HG02870 (cell line): ENCODE results near the gene NPBWR2.

ENCODE experiments used
- ATAC-seq: cut with Tn5 transposase; IDR thresholded peaks from one replicate; pipeline ENCODE4 v1.9.1; 2021; ENCODE audit warnings: mild to moderate bottlenecking, moderate library complexity; ENCODE audit not compliant: unreplicated experiment

The NPBWR2 gene

GRCh38 chr20:64063389-64064144 is 43.8 kb downstream of the NPBWR2 start:
- ATAC-seq, result no peak

- ATAC-seq, result peak; percentile 78
Measured at GRCh38 chr20:64062596-64063388, 44.6 kb downstream of the NPBWR2 start, which contains the start of gene TCEA2. TCEA2 (plus strand) TSS chr20:64063198; CDS start chr20:64063313, 115 bp downstream.

DNA sequence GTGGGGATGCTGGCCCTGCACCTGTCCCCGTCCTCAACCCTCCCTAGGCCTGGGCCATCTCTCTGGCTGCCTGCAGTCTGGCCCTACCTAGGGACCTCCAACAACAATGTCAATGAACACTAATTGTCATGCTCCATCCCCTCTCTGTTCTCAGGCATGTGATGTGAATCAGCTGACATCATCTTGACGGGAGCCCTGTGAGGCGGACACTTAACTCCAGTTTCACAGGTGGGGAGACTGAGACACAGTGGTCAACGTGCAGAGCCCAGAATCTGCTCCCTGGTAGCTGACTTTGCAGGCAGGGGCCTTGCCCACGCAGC is 45.1 kb downstream of the NPBWR2 start:
- no peak for ATAC-seq

DNA sequence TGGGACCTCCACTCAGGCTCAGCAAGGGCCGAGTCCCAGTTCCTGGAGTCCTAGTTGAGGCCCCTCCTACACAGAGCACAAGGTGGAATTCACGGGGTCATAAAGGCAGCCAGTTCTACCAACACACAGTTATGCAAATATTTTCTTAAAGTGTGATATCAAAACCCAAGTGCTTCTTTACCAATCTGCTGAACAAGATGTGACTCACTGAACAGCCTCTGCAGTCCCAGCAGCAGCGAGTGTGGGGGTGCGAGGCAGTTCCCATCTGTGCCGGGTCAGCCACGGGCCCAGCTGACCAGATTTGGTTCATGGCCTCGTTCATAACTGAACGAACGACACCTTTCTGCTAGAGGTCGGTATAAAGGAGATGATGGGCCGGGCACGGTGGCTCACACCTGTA is 48.8 kb downstream of the NPBWR2 start:
- ATAC-seq, result no peak

- no peak for ATAC-seq
Measured at GRCh38 chr20:64057628-64058498, 49.5 kb downstream of the NPBWR2 start.

DNA sequence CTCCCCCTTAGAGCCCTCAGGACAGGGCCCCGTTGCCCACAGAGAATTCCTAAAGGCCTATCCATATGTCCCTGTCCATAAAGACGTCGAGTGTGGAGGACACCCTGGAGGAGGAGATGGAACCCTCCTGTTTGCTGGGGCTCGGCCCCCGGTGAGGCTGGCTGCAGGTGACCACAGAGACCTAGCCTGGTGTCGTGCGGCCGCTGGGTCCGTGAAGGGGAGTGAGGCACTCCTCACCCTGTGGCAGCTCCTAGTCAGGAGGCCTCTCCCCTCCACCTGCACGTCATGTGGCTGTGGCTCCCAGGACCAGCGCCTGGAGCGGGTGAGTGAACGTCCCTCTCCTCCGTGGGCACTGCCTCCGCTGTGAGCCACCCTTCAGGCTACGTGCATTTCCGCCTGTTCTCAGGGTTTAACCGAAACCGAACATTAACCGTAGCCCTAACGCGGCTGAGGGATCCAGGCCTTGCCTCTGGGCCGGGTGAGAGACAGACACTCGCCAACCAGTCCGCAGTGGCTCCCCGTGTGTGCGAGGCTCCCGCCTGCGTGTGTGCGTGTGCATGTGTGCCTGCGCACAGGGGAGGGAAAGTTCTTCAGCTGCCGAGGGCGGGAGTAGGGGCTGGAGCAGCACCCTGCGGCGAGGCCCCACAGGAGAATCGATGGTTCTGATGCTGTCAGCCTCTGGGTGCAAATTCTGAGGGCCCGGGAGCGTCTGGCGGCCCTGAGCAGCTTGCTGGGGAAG is 50.3 kb downstream of the NPBWR2 start:
- ATAC-seq, result no peak

GRCh38 chr20:64056639-64056888 is 50.8 kb downstream of the NPBWR2 start:
- ATAC-seq, result no peak

DNA sequence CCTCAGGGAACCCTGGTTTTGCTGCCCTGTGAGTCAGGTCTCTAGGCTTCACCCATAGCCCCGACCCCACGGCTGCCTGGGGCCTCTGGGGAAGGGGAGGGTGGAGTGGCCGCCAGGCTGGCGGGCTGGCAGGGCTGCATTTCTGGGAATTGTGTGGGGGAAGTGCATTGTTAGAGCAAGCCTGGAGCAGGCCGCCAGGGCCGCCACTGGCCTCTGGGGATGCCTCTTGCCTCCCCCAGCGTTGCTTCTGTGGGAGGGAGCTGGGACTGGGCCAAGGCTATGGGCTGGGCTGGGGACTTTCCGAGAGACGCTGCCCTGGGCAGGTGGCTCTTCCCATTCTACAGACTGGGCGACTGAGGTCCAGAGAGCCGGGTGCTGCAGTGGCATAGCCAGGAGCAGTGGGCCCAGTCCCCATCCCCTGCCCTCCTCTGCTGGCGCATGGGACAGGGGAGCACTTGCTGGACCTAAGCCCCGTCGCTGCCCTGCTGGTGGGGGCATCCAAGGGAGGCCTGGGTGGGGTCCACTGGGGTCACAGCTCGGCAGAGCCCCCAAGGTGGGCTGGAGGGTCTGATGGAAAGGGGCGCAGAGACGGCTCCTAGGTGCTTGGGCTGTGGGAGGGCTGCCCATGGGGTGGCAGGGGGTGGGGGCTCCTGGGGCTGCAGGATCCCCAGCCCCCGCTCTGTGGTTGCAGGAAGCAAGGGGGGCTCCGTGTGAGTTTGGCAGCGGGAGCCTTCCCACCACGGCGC is 51.3 kb downstream of the NPBWR2 start:
- no peak for ATAC-seq

GRCh38 chr20:64055396-64055892 is 51.9 kb downstream of the NPBWR2 start:
- no peak for ATAC-seq

- no peak for ATAC-seq
Measured at GRCh38 chr20:64053841-64054661, 53.3 kb downstream of the NPBWR2 start.
